ENCODE results near the gene ANP32A. TPM values are rescaled to one million over a fixed set of nuclear protein-coding genes. Genes with fewer than 3 reads are reported as not detected.

The ANP32A gene
- total and polyA plus RNA-seq, 5 experiments from 2014 or later, result 81.3 to 131 (median 88.1) TPM

GRCh38 chr15:68842958-68843357 lies 22.3 kb upstream of the ANP32A start:
- H3K9me3 Mint-ChIP-seq, result no peaks in the 10 kb centered on the region
- ATAC-seq (no peak), DNase-seq (no peak)
- no peak overlapping the region for H3K27ac Mint-ChIP-seq
- H3K4me3 Mint-ChIP-seq, result peak overlapping the region in 5 of 10 donors; percentile 11 to 66 (median 41)
- POLR2A ChIA-PET, result no interaction called here
- H3K4me1 Mint-ChIP-seq, result peaks cover 7 to 19% (median 12%) of the 10 kb centered on the region in 4 donors
- no peaks in the 10 kb centered on the region for H3K36me3 Mint-ChIP-seq
- H3K27me3 Mint-ChIP-seq, result peaks cover 30 to 69% (median 45%) of the 10 kb centered on the region in 5 donors

- POLR2A ChIA-PET, result interaction anchor here (0.9 to 1.6 kb wide), 3 partner anchors 15 to 41 kb away, joined by 3 to 12 read pairs (median 4); partner anchors contain the start of gene ANP32A
Measured at GRCh38 chr15:68834346-68834745, 13.7 kb upstream of the ANP32A start.

GRCh38 chr15:68833700-68834331 lies 13.1 kb upstream of the ANP32A start:
- H3K4me1 Mint-ChIP-seq, result peaks cover 15 to 21% (median 16%) of the 10 kb centered on the region in 4 donors
- DNase-seq, result peak in 6 of 10 donors; percentile 27 to 65 (median 46)

More at GRCh38 chr15:68834346-68834745, 13.7 kb upstream of the ANP32A start:
- Mint-ChIP-seq H3K4me1 (peaks cover 12 to 21% (median 15%) of the 10 kb centered on the region in 4 donors), H3K9me3 (peaks cover 0 to 16% (median 12%) of the 10 kb centered on the region in 9 donors), H3K27me3 (peaks cover 0 to 27% (median 6%) of the 10 kb centered on the region in 5 donors), H3K4me3 (peak overlapping the region in 6 of 10 donors; percentile 8 to 55 (median 36)), H3K36me3 (peaks cover 0 to 11% (median 9%) of the 10 kb centered on the region in 3 donors), H3K27ac (peak overlapping the region in 7 of 10 donors; percentile 32 to 66 (median 51))
- ATAC-seq (no peak), DNase-seq (no peak)

GRCh38 chr15:68830141-68830785 lies 9.6 kb upstream of the ANP32A start:
- no peak overlapping the region for H3K4me3 Mint-ChIP-seq
- peaks cover 0 to under 1% (median 0%) of the 10 kb centered on the region in 3 donors for H3K36me3 Mint-ChIP-seq
- H3K4me1 Mint-ChIP-seq, result peaks cover 12 to 21% (median 16%) of the 10 kb centered on the region in 4 donors
- DNase-seq (peak in 1 of 10 donors; percentile 10), ATAC-seq (peak in 1 of 2 donors; percentile 35)
- peaks cover 0 to 8% (median 0%) of the 10 kb centered on the region in 5 donors for H3K27me3 Mint-ChIP-seq
- POLR2A ChIA-PET, result interaction anchor here (1.8 kb wide), 1 partner anchor 11 kb away, joined by 5 read pairs; no protein-coding TSS in a partner anchor
- peaks cover 0 to 3% (median under 1%) of the 10 kb centered on the region in 9 donors for H3K9me3 Mint-ChIP-seq
- peak overlapping the region in 1 of 10 donors; percentile 33 for H3K27ac Mint-ChIP-seq

More at GRCh38 chr15:68833700-68834331, 13.1 kb upstream of the ANP32A start:
- Mint-ChIP-seq H3K9me3 (peaks cover 0 to 16% (median 12%) of the 10 kb centered on the region in 9 donors), H3K27me3 (peaks cover 0 to 23% (median 4%) of the 10 kb centered on the region in 5 donors), H3K4me3 (peak overlapping the region in 6 of 10 donors; percentile 8 to 55 (median 36)), H3K27ac (peak overlapping the region in 8 of 10 donors; percentile 32 to 79 (median 54)), H3K36me3 (peaks cover 0 to 11% (median 9%) of the 10 kb centered on the region in 3 donors)
- POLR2A ChIA-PET, result interaction anchor here (0.6 to 1.6 kb wide), 4 partner anchors 14 to 102 kb away, joined by 3 to 12 read pairs (median 4); partner anchors contain the start of gene ANP32A
- peak; percentile 86 to 99 for ATAC-seq

GRCh38 chr15:68829068-68829467 lies 8.4 kb upstream of the ANP32A start:
- H3K9me3 Mint-ChIP-seq, result no peaks in the 10 kb centered on the region
- POLR2A ChIA-PET, result interaction anchor here (0.6 to 1.3 kb wide), 3 partner anchors 8 to 45 kb away, joined by 5 to 12 read pairs (median 6); partner anchors contain the start of gene ANP32A
- H3K4me1 Mint-ChIP-seq, result peaks cover 9 to 14% (median 12%) of the 10 kb centered on the region in 4 donors
- H3K27ac Mint-ChIP-seq, result no peak overlapping the region
- H3K27me3 Mint-ChIP-seq, result peaks cover 0 to 6% (median 0%) of the 10 kb centered on the region in 5 donors
- DNase-seq, result peak in 5 of 10 donors; percentile 11 to 41 (median 23)
- peak; percentile 76 to 87 for ATAC-seq
- H3K36me3 Mint-ChIP-seq, result no peaks in the 10 kb centered on the region
- H3K4me3 Mint-ChIP-seq, result no peak overlapping the region

- Mint-ChIP-seq H3K4me1 (peaks cover 8 to 17% (median 15%) of the 10 kb centered on the region in 4 donors), H3K4me3 (no peak overlapping the region), H3K36me3 (no peaks in the 10 kb centered on the region), H3K27ac (no peak overlapping the region), H3K27me3 (no peaks in the 10 kb centered on the region), H3K9me3 (no peaks in the 10 kb centered on the region)
- no peak for DNase-seq
- POLR2A ChIA-PET, result interaction anchor here (0.7 kb wide), 1 partner anchor 13 kb away, joined by 3 read pairs; no protein-coding TSS in a partner anchor
- ATAC-seq, result no peak
Measured at GRCh38 chr15:68823561-68823960, 2.9 kb upstream of the ANP32A start.

- H3K9me3 Mint-ChIP-seq, result no peaks in the 10 kb centered on the region
- H3K36me3 Mint-ChIP-seq, result no peaks in the 10 kb centered on the region
- DNase-seq, result no peak
- no peak for ATAC-seq
- H3K27me3 Mint-ChIP-seq, result no peaks in the 10 kb centered on the region
- peak overlapping the region in 1 of 10 donors; percentile 20 for H3K27ac Mint-ChIP-seq
- H3K4me1 Mint-ChIP-seq, result peaks cover 8 to 17% (median 15%) of the 10 kb centered on the region in 4 donors
- POLR2A ChIA-PET, result interaction anchor here (0.7 to 1.4 kb wide), 2 partner anchors 12 to 31 kb away, joined by 3 to 4 read pairs; no protein-coding TSS in a partner anchor
- peak overlapping the region in 1 of 10 donors; percentile 26 for H3K4me3 Mint-ChIP-seq
Measured at GRCh38 chr15:68822818-68823217, 2.1 kb upstream of the ANP32A start.

GRCh38 chr15:68821841-68822381 lies 1.2 kb upstream of the ANP32A start:
- peak overlapping the region in 9 of 10 donors; percentile 27 to 94 (median 83) for H3K27ac Mint-ChIP-seq
- POLR2A ChIA-PET, result interaction anchor here (0.7 to 1.4 kb wide), 2 partner anchors 30 to 1273 kb away, joined by 4 to 5 read pairs; no protein-coding TSS in a partner anchor

GRCh38 chr15:68821190-68821840 lies 620 bp upstream of the ANP32A start:
- H3K27me3 Mint-ChIP-seq, result no peaks in the 10 kb centered on the region
- POLR2A ChIA-PET, result interaction anchor here (0.7 to 6.3 kb wide), 8 partner anchors 7 to 1274 kb away, joined by 3 to 53 read pairs (median 6); no protein-coding TSS in a partner anchor
- peak in 2 of 10 donors; percentile 13 to 17 for DNase-seq
- no peak for ATAC-seq
- peak overlapping the region; percentile 81 to 99 (median 96) for H3K4me3 Mint-ChIP-seq
- peaks cover 13 to 28% (median 25%) of the 10 kb centered on the region in 4 donors for H3K4me1 Mint-ChIP-seq
- no peaks in the 10 kb centered on the region for H3K36me3 Mint-ChIP-seq
- peak overlapping the region in 9 of 10 donors; percentile 27 to 96 (median 83) for H3K27ac Mint-ChIP-seq
- H3K9me3 Mint-ChIP-seq, result no peaks in the 10 kb centered on the region

More at GRCh38 chr15:68821841-68822381, 1.2 kb upstream of the ANP32A start:
- H3K4me1 Mint-ChIP-seq, result peaks cover 12 to 22% (median 19%) of the 10 kb centered on the region in 4 donors
- H3K9me3 Mint-ChIP-seq, result no peaks in the 10 kb centered on the region
- peak overlapping the region; percentile 81 to 98 (median 92) for H3K4me3 Mint-ChIP-seq
- DNase-seq (peak in 2 of 10 donors; percentile 13 to 17), ATAC-seq (no peak)
- H3K27me3 Mint-ChIP-seq, result no peaks in the 10 kb centered on the region
- no peaks in the 10 kb centered on the region for H3K36me3 Mint-ChIP-seq

GRCh38 chr15:68819495-68820294 lies 1.0 kb downstream of the ANP32A start:
- POLR2A ChIA-PET, result interaction anchor here (0.8 to 6.3 kb wide), 12 partner anchors 11 to 1613 kb away, joined by 3 to 53 read pairs (median 6); partner anchors contain the start of genes FEM1B and TLE3
- ATAC-seq (peak; percentile 12 to 21), DNase-seq (peak in 8 of 10 donors; percentile 25 to 69 (median 44))
- Mint-ChIP-seq H3K9me3 (no peaks in the 10 kb centered on the region), H3K27ac (peak overlapping the region; percentile 92 to 100 (median 96)), H3K4me1 (peaks cover 26 to 44% (median 41%) of the 10 kb centered on the region in 4 donors), H3K36me3 (peaks cover 0 to 3% (median 0%) of the 10 kb centered on the region in 3 donors), H3K27me3 (no peaks in the 10 kb centered on the region), H3K4me3 (peak overlapping the region; percentile 90 to 100 (median 97))

All from naive thymus-derived CD8-positive, alpha-beta T cell (primary cell).